ENCODE measurements around the gene ZNF367.
"Not testable (repeated sequence)": the region's sequence is repeated elsewhere in the genome, so short reads cannot be mapped to it uniquely, and the experiment has no call there.

The ZNF367 gene

GRCh38 chr9:96360523-96360922 is 57.6 kb downstream of the ZNF367 start:
- not testable (repeated sequence) for DNase-seq

GRCh38 chr9:96350866-96351265 is 67.3 kb downstream of the ZNF367 start:
- no peak for DNase-seq

- no peak for DNase-seq
Observed at GRCh38 chr9:96348261-96348660, 69.9 kb downstream of the ZNF367 start.

GRCh38 chr9:96345551-96345950 is 72.6 kb downstream of the ZNF367 start:
- DNase-seq = no peak

- peak in 1 of 2 donors; percentile 24 for DNase-seq
Observed at GRCh38 chr9:96344458-96345180, 73.6 kb downstream of the ZNF367 start.

- no peak for DNase-seq
Observed at GRCh38 chr9:96343515-96344360, 74.4 kb downstream of the ZNF367 start.

- no peak for DNase-seq
Observed at GRCh38 chr9:96342571-96343245, 75.5 kb downstream of the ZNF367 start.

GRCh38 chr9:96340707-96341106 is 77.5 kb downstream of the ZNF367 start:
- DNase-seq = no peak

- DNase-seq = no peak
Observed at GRCh38 chr9:96338299-96338698, 79.9 kb downstream of the ZNF367 start.
